ENCODE results near the gene EDEM2.
"Not testable (repeated sequence)": the region's sequence is repeated elsewhere in the genome, so short reads cannot be mapped to it uniquely, and the experiment has no call there.

The EDEM2 gene

GRCh38 chr20:35187584-35188190, 40.6 kb upstream of the EDEM2 start:
- TF ChIP-seq CTCF (IDR thresholded peaks at IDR 0.05; ENCODE audit: borderline replicate concordance, extremely low read depth, low read length, poor library complexity, severe bottlenecking) (no peak), EZH2 (IDR thresholded peaks at IDR 0.05; ENCODE audit: borderline replicate concordance, low read depth, low read length, severe bottlenecking) (no peak)
- Histone ChIP-seq H3K9me3 (ENCODE audit: insufficient read depth, low read length, severe bottlenecking) (no peaks in the 10 kb centered on the region), H3K4me2 (ENCODE audit: insufficient read depth, low read length) (no peak overlapping the region), H2AFZ (ENCODE audit: low read depth, low read length) (no peak overlapping the region), H3K36me3 (ENCODE audit: insufficient read depth, low read length) (no peaks in the 10 kb centered on the region), H3K27me3 (ENCODE audit: insufficient read depth, low read length, poor library complexity) (no peaks in the 10 kb centered on the region), H3K4me3 (ENCODE audit: low read depth in 1 of 2, low read length in 2 of 2) (no peak overlapping the region), H3K79me2 (ENCODE audit: insufficient read depth, low read length) (no peaks in the 10 kb centered on the region), H3K4me1 (ENCODE audit: insufficient read depth, low read length) (no peaks in the 10 kb centered on the region), H4K20me1 (ENCODE audit: insufficient read depth, low read length) (no peaks in the 10 kb centered on the region), H3K27ac (ENCODE audit: low read length) (no peak overlapping the region), H3K9ac (ENCODE audit: low read depth, low read length) (no peak overlapping the region)
- ATAC-seq (ENCODE audit: insufficient read depth, low read depth) (no peak), DNase-seq (no peak)

GRCh38 chr20:35186691-35187289, 39.7 kb upstream of the EDEM2 start:
- not testable (repeated sequence) for H3K79me2 ChIP-seq (ENCODE audit: insufficient read depth, low read length); H3K4me1 ChIP-seq (ENCODE audit: insufficient read depth, low read length); H3K27me3 ChIP-seq (ENCODE audit: insufficient read depth, low read length, poor library complexity); H3K36me3 ChIP-seq (ENCODE audit: insufficient read depth, low read length); H2AFZ ChIP-seq (ENCODE audit: low read depth, low read length); H3K9ac ChIP-seq (ENCODE audit: low read depth, low read length); H3K4me2 ChIP-seq (ENCODE audit: insufficient read depth, low read length); H3K4me3 ChIP-seq (ENCODE audit: low read depth in 1 of 2, low read length in 2 of 2); H3K27ac ChIP-seq (ENCODE audit: low read length); ATAC-seq (ENCODE audit: insufficient read depth, low read depth); H4K20me1 ChIP-seq (ENCODE audit: insufficient read depth, low read length); DNase-seq; H3K9me3 ChIP-seq (ENCODE audit: insufficient read depth, low read length, severe bottlenecking)

- H3K4me1 ChIP-seq (ENCODE audit: insufficient read depth, low read length): no peaks in the 10 kb centered on the region
- H3K27ac ChIP-seq (ENCODE audit: low read length): no peak overlapping the region
- ATAC-seq (ENCODE audit: insufficient read depth, low read depth): no peak
- DNase-seq: no peak
- no peaks in the 10 kb centered on the region for H3K9me3 ChIP-seq (ENCODE audit: insufficient read depth, low read length, severe bottlenecking)
- TF ChIP-seq EZH2 (IDR thresholded peaks at IDR 0.05; ENCODE audit: borderline replicate concordance, low read depth, low read length, severe bottlenecking): no peak
- no peak for TF ChIP-seq CTCF (IDR thresholded peaks at IDR 0.05; ENCODE audit: borderline replicate concordance, extremely low read depth, low read length, poor library complexity, severe bottlenecking)
- no peaks in the 10 kb centered on the region for H3K36me3 ChIP-seq (ENCODE audit: insufficient read depth, low read length)
- no peak overlapping the region for H3K9ac ChIP-seq (ENCODE audit: low read depth, low read length)
- H3K4me2 ChIP-seq (ENCODE audit: insufficient read depth, low read length): no peak overlapping the region
- no peak overlapping the region for H2AFZ ChIP-seq (ENCODE audit: low read depth, low read length)
- no peaks in the 10 kb centered on the region for H3K79me2 ChIP-seq (ENCODE audit: insufficient read depth, low read length)
- no peaks in the 10 kb centered on the region for H4K20me1 ChIP-seq (ENCODE audit: insufficient read depth, low read length)
- no peaks in the 10 kb centered on the region for H3K27me3 ChIP-seq (ENCODE audit: insufficient read depth, low read length, poor library complexity)
- H3K4me3 ChIP-seq (ENCODE audit: low read depth in 1 of 2, low read length in 2 of 2): no peak overlapping the region
These were observed 34.6 kb upstream of the EDEM2 start for GRCh38 chr20:35181731-35182130.

GRCh38 chr20:35180266-35180665, 33.1 kb upstream of the EDEM2 start:
- H3K36me3 ChIP-seq (ENCODE audit: insufficient read depth, low read length): no peaks in the 10 kb centered on the region
- no peak overlapping the region for H3K4me3 ChIP-seq (ENCODE audit: low read depth in 1 of 2, low read length in 2 of 2)
- H3K79me2 ChIP-seq (ENCODE audit: insufficient read depth, low read length): no peaks in the 10 kb centered on the region
- H2AFZ ChIP-seq (ENCODE audit: low read depth, low read length): no peak overlapping the region
- no peak overlapping the region for H3K27ac ChIP-seq (ENCODE audit: low read length)
- no peaks in the 10 kb centered on the region for H3K4me1 ChIP-seq (ENCODE audit: insufficient read depth, low read length)
- no peak overlapping the region for H3K4me2 ChIP-seq (ENCODE audit: insufficient read depth, low read length)
- H3K27me3 ChIP-seq (ENCODE audit: insufficient read depth, low read length, poor library complexity): no peaks in the 10 kb centered on the region
- H3K9me3 ChIP-seq (ENCODE audit: insufficient read depth, low read length, severe bottlenecking): no peaks in the 10 kb centered on the region
- no peak for DNase-seq
- H4K20me1 ChIP-seq (ENCODE audit: insufficient read depth, low read length): no peaks in the 10 kb centered on the region
- no peak for ATAC-seq (ENCODE audit: insufficient read depth, low read depth)
- H3K9ac ChIP-seq (ENCODE audit: low read depth, low read length): no peak overlapping the region
- TF ChIP-seq EZH2 (IDR thresholded peaks at IDR 0.05; ENCODE audit: borderline replicate concordance, low read depth, low read length, severe bottlenecking) (no peak), CTCF (IDR thresholded peaks at IDR 0.05; ENCODE audit: borderline replicate concordance, extremely low read depth, low read length, poor library complexity, severe bottlenecking) (no peak)
